Bone marrow (tissue), 2 donors: ENCODE data around the gene POLG2.
A peak's percentile ranks its signal among the peaks of the same experiment; 100 is the strongest.
"Not testable (repeated sequence)": the region's sequence is repeated elsewhere in the genome, so short reads cannot be mapped to it uniquely, and the experiment has no call there.

Experiments used
- DNase-seq, 2 donors: peaks; one replicate each; lab custom pipeline; 2025; lab: John Stamatoyannopoulos, UW

The POLG2 gene

GRCh38 chr17:64484380-64484779 is 12.5 kb downstream of the POLG2 start:
- DNase-seq = no peak

- no peak for DNase-seq
Measured at GRCh38 chr17:64480951-64481350, 15.9 kb downstream of the POLG2 start.

GRCh38 chr17:64477849-64478248 is 19.0 kb downstream of the POLG2 start:
- no peak for DNase-seq

GRCh38 chr17:64472564-64472963 is 24.3 kb downstream of the POLG2 start:
- no peak for DNase-seq

GRCh38 chr17:64471440-64471839 is 25.4 kb downstream of the POLG2 start:
- no peak for DNase-seq

GRCh38 chr17:64470625-64471024 is 26.2 kb downstream of the POLG2 start:
- DNase-seq = no peak

- DNase-seq = not testable (repeated sequence)
Measured at GRCh38 chr17:64466834-64467233, 30.0 kb downstream of the POLG2 start.

GRCh38 chr17:64466019-64466735 is 30.7 kb downstream of the POLG2 start:
- no peak for DNase-seq

GRCh38 chr17:64461788-64462187 is 35.1 kb downstream of the POLG2 start:
- no peak for DNase-seq

- DNase-seq = no peak
Measured at GRCh38 chr17:64460955-64461354, 35.9 kb downstream of the POLG2 start.

- DNase-seq = not testable (repeated sequence)
Measured at GRCh38 chr17:64459818-64460217, 37.0 kb downstream of the POLG2 start.

- DNase-seq = no peak
Measured at GRCh38 chr17:64459284-64459747, 37.5 kb downstream of the POLG2 start.

- no peak for DNase-seq
Measured at GRCh38 chr17:64458756-64459155, 38.1 kb downstream of the POLG2 start.

GRCh38 chr17:64457156-64457555 is 39.7 kb downstream of the POLG2 start:
- no peak for DNase-seq

GRCh38 chr17:64455993-64456885 is 40.6 kb downstream of the POLG2 start:
- peak in 1 of 2 donors; percentile 75 for DNase-seq

GRCh38 chr17:64449545-64449944 is 47.3 kb downstream of the POLG2 start:
- DNase-seq = no peak

- peak; percentile 63 to 98 for DNase-seq
Measured at GRCh38 chr17:64448665-64449512, 48.0 kb downstream of the POLG2 start, which contains the start of gene MILR1. Gene MILR1, plus strand, starts transcription at chr17:64449115. Its CDS starts 54 bp downstream, at chr17:64449169.

GRCh38 chr17:64447526-64447925 is 49.3 kb downstream of the POLG2 start:
- DNase-seq = no peak

GRCh38 chr17:64443086-64443760 is 53.6 kb downstream of the POLG2 start:
- DNase-seq = no peak

- peak; percentile 40 to 82 for DNase-seq
Measured at GRCh38 chr17:64442541-64442971, 54.3 kb downstream of the POLG2 start.
